K562 (cell line): ENCODE measurements around the gene RPL34. TPM values are rescaled to one million over a fixed set of nuclear protein-coding genes. Genes with fewer than 3 reads are reported as not detected.

Experiments used
- DACH1 ChIP-seq: fragments of 450-650 bp; IDR thresholded peaks from 2 replicates; pipeline ENCODE4 v1.6.1; 2018; ENCODE audit not compliant: partially characterized antibody
- GTF3C2 ChIP-seq: IDR thresholded peaks from 3 replicates; pipeline ENCODE4 v1.6.1; 2011; ENCODE audit warnings: borderline replicate concordance, mild to moderate bottlenecking, moderate library complexity; ENCODE audit not compliant: insufficient read length; ENCODE audit errors: extremely low read depth
- L3MBTL2 ChIP-seq: fragments of 450-650 bp; IDR thresholded peaks from 2 replicates; pipeline ENCODE4 v1.6.1; 2016; ENCODE audit warnings: mild to moderate bottlenecking, moderate library complexity
- NR0B1 ChIP-seq: fragments of 450-650 bp; IDR thresholded peaks from one replicate; pipeline ENCODE4 v1.6.1; 2018; ENCODE audit warnings: mild to moderate bottlenecking, moderate library complexity; ENCODE audit not compliant: partially characterized antibody
- PTBP1 ChIP-seq: fragments of 200-400 bp; formaldehyde crosslinking; IDR thresholded peaks from 2 replicates; pipeline ENCODE4 v1.6.1; 2017; ENCODE audit warnings: low read depth, low read length
- ZNF444 ChIP-seq: fragments of 250-450 bp; sonication (Bioruptor Pico); IDR thresholded peaks from 2 replicates; pipeline ENCODE4 v1.4.0; 2020; ENCODE audit warnings: mild to moderate bottlenecking, moderate library complexity
- polyA plus RNA-seq, 8 experiments: library from polyadenylated mRNA; depleted of rRNA in 4 of 8; stranded (reverse) in 5 of 8; unstranded in 3 of 8; fragments of >200 nt; fragmentation: Nextera tagmentation in 2 of 8; fragmentation: Illumina TruSeq in 1 of 8; extraction: Ambion mirVana in 2 of 8; extraction: Trizol in 1 of 8; gene quantifications; 2 replicates each; pipeline versions ENCODE4 v1.2.1 to v1.2.3, GENCODE V29; 2011 to 2014; ENCODE audit warnings: inconsistent platforms in 1 of 8, missing spikeins in 1 of 8
- total RNA-seq, 7 experiments: library from RNA; depleted of rRNA in 6 of 7; stranded (reverse); fragments of >200 nt in 6 of 7; fragmentation: Illumina TruSeq in 2 of 7; extraction: Trizol in 2 of 7; gene quantifications; 2 replicates each; pipeline versions ENCODE4 v1.2.1 to v1.2.3, GENCODE V29; 2011 to 2021; ENCODE audit warnings: low replicate concordance in 1 of 7
- TF ChIP-seq, protein P1 (sequence below), 2 experiments: IDR thresholded peaks in 1 of 2; conservative IDR thresholded peaks in 1 of 2; 2 replicates each; pipeline ENCODE4 v1.6.1; 2016; ENCODE audit warnings: low read depth in 2 of 2, mild to moderate bottlenecking in 1 of 2, missing compliant biosample characterization in 1 of 2, missing genetic modification characterization in 1 of 2, moderate library complexity in 1 of 2

RPL34 gene
- total and polyA plus RNA-seq, 9 of the 15 experiments (the other 6 are each of a cell fraction or from before 2014, with no cell fraction given) = 1,612 to 4,502 (median 2,593) TPM

GRCh38 chr4:108650212-108651013, 30.0 kb downstream of the RPL34 start, which contains the start of gene OSTC (continued):
- TF ChIP-seq L3MBTL2 (peak; percentile 78), NR0B1 (no peak), ZNF444 (CRISPR knock-in tag) (no peak), DACH1 (no peak), PTBP1 (no peak), GTF3C2 (no peak)
- TF ChIP-seq, protein P1, sequence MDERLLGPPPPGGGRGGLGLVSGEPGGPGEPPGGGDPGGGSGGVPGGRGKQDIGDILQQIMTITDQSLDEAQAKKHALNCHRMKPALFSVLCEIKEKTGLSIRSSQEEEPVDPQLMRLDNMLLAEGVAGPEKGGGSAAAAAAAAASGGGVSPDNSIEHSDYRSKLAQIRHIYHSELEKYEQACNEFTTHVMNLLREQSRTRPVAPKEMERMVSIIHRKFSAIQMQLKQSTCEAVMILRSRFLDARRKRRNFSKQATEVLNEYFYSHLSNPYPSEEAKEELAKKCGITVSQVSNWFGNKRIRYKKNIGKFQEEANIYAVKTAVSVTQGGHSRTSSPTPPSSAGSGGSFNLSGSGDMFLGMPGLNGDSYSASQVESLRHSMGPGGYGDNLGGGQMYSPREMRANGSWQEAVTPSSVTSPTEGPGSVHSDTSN (CRISPR knock-in tag; IDR thresholded peaks at IDR 0.05; ENCODE audit: low read depth) = no peak
- TF ChIP-seq, protein P1 (tag; conservative IDR thresholded peaks at IDR 0.05; ENCODE audit: low read depth) = no peak
